HG03469 (cell line): ENCODE results near the gene FARS2.

Experiments
- ATAC-seq: cut with Tn5 transposase; IDR thresholded peaks from one replicate; pipeline ENCODE4 v1.9.1; 2021; ENCODE audit warnings: mild to moderate bottlenecking, moderate library complexity, moderate number of reproducible peaks; ENCODE audit not compliant: unreplicated experiment

FARS2 gene

GRCh38 chr6:5365436-5366195 is 104.3 kb downstream of the FARS2 start:
- ATAC-seq, result no peak

- no peak for ATAC-seq
Observed at GRCh38 chr6:5366941-5367340, 105.6 kb downstream of the FARS2 start.

- no peak for ATAC-seq
Observed at GRCh38 chr6:5367510-5367909, 106.2 kb downstream of the FARS2 start.

- no peak for ATAC-seq
Observed at GRCh38 chr6:5373430-5373829, 112.1 kb downstream of the FARS2 start.

GRCh38 chr6:5378331-5378730 is 117.0 kb downstream of the FARS2 start:
- ATAC-seq, result no peak

- no peak for ATAC-seq
Observed at GRCh38 chr6:5379647-5380242, 118.4 kb downstream of the FARS2 start.

- no peak for ATAC-seq
Observed at GRCh38 chr6:5383856-5384255, 122.5 kb downstream of the FARS2 start.

GRCh38 chr6:5384276-5384675 is 123.0 kb downstream of the FARS2 start:
- ATAC-seq, result no peak

- ATAC-seq, result no peak
Observed at GRCh38 chr6:5388326-5388725, 127.0 kb downstream of the FARS2 start.

GRCh38 chr6:5389086-5389745 is 127.9 kb downstream of the FARS2 start:
- no peak for ATAC-seq

- ATAC-seq, result no peak
Observed at GRCh38 chr6:5390177-5390576, 128.9 kb downstream of the FARS2 start.

GRCh38 chr6:5394280-5394679 is 133.0 kb downstream of the FARS2 start:
- no peak for ATAC-seq

GRCh38 chr6:5395719-5396118 is 134.4 kb downstream of the FARS2 start:
- no peak for ATAC-seq

GRCh38 chr6:5398530-5398929 is 137.2 kb downstream of the FARS2 start:
- ATAC-seq, result no peak

- ATAC-seq, result no peak
Observed at GRCh38 chr6:5399391-5399790, 138.1 kb downstream of the FARS2 start.

GRCh38 chr6:5401845-5402738 is 140.8 kb downstream of the FARS2 start:
- no peak for ATAC-seq

- ATAC-seq, result no peak
Observed at GRCh38 chr6:5403076-5403475, 141.8 kb downstream of the FARS2 start.

GRCh38 chr6:5403609-5404008 is 142.3 kb downstream of the FARS2 start:
- ATAC-seq, result no peak

GRCh38 chr6:5405976-5406375 is 144.7 kb downstream of the FARS2 start:
- ATAC-seq, result no peak

GRCh38 chr6:5411414-5411813 is 150.1 kb downstream of the FARS2 start:
- ATAC-seq, result no peak

- ATAC-seq, result no peak
Observed at GRCh38 chr6:5412017-5412416, 150.7 kb downstream of the FARS2 start.
